NOMO-1 (cell line): ENCODE data around the gene SNPH.
A peak's percentile ranks its signal among the peaks of the same experiment; 100 is the strongest.

Source experiments
- DNase-seq, 2 experiments: peaks; one replicate each; lab custom pipeline; 2025; ENCODE audit not compliant: unreplicated experiment in 2 of 2; lab: John Stamatoyannopoulos, UW

SNPH gene

DNA sequence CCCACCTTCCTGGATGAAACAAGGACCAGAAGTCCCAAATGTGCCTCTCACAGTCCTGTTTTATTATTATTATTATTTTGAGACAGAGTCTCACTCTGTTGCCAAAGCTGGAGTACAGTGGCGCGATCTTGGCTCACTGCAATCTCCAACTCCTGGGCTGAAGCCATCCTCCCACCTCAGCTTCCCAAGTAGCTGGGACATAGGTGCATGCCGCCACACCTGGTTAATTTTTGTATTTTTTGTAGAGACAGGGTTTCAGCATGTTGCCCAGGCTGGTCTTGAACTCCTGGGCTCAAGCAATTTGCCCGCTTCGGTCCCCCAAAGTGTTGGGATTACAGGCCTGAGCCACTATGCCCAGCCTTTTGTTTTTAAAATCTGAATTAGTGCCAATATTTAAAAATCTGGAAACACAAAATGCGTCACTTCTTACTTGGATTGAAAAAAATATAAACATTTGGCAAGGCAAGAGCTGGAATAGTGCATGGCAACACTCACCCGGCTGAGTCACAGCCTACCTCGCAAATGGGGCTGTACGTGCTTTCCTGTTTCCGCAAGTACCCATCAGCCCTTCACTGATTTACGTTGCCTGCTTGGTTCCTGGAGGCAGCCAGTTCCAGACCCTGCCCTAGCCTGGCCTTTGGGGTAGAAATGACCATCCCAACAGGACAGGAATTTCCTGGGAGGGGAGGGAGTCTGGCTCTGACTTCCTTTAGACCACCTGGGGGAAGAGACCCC, 56.6 kb downstream of the SNPH start:
- no peak for DNase-seq

- DNase-seq, result no peak
Measured at GRCh38 chr20:1323256-1323655, 57.2 kb downstream of the SNPH start.

- no peak for DNase-seq
Measured at GRCh38 chr20:1323830-1324597, 57.9 kb downstream of the SNPH start.

- no peak for DNase-seq
Measured at GRCh38 chr20:1324598-1325172, 58.6 kb downstream of the SNPH start.

GRCh38 chr20:1325173-1326030, 59.3 kb downstream of the SNPH start:
- DNase-seq, result peak; percentile 93 to 96

DNA sequence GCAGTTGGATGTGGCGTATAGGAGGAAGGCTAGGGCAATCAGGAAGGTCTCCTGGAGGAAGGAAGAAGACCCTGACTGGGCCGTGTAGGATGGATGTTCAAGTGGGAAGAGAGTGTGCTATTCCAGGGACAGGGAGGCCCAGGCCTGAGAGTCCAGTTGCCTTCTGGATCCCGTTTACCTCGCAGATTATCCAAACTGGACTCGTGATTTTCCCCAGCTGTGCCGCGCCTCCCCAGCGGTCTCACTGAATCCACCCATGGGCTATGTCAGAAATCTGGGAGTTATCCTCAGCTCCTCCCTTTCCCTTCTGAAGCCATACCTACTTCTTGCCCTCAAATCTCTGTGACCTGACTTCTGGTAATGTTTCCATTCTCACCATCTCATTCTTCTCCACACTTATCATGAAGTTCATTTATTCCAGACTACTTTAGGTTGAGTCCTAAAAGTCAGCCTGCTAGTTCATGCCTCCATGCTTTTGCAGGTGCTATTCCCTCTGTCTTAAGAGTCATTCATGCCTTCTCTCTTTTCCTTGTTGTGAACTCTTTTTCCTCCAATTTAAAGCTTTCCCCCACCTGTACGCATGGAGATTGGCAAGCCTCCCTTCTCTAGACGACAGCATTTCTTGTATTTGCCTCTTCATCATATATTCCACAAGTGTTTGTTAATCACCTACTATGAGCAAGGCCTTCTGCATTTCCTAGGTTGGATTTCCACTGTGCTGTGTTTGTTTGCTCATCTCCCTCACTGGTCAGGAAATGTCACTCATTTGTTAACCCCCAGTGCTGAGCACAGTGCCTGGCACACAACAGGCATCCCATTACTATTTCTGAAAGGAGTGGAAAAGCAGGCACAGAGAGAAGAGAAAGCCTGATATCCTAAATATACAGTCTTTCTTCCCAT, 60.2 kb downstream of the SNPH start:
- DNase-seq, result no peak

DNA sequence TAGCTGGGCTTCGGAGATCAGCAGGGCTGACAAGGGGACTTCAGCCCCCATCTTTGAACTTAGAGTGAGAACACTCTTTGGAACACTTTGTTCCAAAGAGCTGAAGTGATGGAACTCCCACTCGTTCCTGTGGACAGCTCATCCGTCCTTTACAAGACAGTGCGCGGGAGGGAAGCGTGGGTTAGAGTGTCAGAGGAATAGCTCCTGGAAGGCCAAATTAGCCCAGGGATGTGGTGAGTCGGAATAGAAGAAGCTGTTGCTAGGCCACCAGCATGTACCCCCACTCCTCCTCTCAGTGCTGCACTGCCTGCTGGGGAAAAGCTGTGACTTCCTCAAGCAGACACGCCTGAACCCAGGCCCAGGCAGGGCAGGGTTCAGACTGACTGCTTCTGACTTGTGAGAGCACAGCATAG, 61.2 kb downstream of the SNPH start:
- no peak for DNase-seq

DNA sequence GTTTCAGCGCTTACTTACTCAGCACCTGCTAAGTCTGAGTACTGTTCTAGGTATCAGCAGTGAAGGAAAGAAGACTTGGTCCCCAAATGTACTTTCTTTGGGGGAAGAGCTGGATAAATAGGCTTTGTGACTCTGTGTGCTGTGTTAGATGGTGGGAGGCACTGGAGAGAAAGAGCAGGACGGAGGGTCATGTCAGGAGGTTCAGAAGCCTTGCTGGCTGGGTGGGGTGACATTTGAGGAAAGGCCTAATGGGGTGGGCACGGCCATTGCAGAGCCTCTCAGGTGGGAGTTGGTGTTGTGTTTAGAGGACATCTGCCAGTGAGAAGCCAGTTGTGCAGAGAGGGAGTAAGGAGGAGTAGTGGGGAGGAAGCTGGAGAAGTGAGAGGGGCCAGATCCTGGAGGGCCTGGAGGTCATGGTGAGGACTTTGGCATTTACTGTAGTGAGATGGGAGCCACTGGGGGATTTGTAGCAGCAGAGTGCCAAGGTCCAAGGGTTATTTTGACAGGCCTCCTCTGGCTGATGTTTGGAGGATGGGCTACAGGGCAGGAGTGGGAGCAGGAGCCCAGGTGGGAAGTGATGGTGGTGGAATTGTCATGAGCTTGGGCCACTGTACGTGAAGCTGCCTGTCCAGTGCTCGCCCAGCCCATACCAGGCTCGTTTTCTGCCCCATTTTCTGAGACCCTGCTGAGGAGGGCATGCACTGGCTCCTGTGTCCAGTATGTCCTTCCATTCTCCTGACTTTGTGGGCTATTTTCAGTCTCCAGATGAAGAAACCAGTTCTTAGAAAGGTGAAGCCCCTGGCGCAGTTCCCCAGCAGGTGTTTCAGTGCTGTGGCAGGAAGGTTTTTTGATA, 62.0 kb downstream of the SNPH start:
- DNase-seq, result no peak

DNA sequence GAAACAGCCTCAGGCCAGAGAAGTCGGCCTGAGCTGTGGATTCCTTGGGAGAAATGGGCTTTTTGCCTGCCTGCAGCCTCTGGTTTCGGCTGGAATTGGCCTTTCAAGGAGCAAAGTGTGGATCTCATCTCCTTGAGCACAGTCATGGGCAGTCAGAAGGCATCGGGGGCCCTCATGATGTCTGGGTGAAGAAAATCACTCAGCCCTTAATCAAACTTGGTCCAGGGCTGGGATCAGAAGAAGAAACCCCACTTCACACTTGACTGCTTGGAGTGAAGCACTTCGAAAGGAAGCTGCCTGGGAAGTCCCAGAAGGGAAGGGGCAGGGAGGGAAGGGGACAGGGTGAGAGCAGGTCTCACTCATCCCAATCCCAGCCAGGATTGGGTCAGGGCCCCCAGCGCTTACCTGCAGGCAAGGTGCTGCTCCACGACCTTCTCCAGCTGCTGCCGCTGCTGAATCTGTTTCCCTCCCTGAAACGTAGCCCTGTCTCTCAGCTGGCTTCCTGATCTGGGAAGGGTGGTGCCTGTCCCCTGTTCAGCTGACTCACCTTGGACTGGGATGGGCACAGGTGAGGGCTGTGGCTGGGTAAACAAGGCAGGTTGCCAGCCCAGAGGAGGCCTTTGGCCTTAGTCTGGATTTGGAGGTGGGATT, 62.7 kb downstream of the SNPH start, which contains the start of gene SDCBP2:
Gene SDCBP2, minus strand, starts transcription at position 460 of the 651 bp plus-strand sequence. CDS start 8,723 bp downstream, outside the sequence.
- DNase-seq, result no peak

- DNase-seq, result no peak
Measured at GRCh38 chr20:1330075-1330830, 64.2 kb downstream of the SNPH start.

DNA sequence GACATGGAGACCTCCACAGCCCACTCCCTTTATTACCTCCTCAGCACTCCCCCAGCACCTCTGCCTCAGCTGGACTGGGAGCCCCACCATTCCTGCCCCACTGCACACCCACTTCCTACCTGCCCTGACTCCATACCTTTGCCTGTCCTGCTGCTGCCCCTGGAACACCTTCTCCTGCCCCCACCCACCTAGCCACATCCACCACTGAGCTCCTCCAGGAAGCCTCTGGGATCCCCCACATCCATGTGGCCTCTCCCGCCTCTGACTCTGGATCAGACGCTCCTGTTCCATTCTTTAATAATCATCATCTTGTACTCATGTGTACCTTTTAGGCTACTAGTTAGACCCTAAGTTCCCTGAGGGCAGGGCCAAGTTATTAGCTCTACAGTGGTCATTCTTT, 65.0 kb downstream of the SNPH start:
- no peak for DNase-seq

DNA sequence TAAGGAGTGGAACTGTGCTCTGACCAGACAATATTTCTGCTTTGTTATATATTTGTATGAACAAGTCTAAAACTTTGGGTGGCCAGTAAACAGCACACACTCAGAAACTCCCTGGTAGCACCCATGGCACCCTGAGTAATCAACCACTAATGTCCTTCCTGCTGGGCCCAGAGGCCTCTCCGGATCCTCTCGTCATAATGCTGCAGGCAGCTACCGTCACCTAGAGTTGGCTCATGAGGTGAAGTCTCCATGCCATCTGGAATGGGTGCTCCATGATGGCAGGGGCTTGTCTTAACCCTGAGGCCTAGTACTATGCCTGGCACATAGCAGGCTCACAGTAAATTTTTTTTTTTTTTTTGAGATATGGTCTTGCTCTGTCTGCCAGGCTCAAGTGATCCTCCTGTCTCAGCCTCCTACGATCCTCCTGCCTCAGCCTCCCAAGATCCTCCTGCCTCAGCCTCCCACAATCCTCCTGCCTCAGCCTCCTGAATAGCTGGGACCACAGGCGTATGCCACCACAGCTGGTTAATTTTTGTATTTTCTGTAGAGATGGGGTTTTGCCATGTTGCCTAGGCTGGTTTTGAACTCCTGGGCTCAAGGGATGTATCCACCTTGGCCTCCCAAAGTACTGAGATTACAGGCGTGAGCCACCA, 65.8 kb downstream of the SNPH start:
- DNase-seq, result no peak

DNA sequence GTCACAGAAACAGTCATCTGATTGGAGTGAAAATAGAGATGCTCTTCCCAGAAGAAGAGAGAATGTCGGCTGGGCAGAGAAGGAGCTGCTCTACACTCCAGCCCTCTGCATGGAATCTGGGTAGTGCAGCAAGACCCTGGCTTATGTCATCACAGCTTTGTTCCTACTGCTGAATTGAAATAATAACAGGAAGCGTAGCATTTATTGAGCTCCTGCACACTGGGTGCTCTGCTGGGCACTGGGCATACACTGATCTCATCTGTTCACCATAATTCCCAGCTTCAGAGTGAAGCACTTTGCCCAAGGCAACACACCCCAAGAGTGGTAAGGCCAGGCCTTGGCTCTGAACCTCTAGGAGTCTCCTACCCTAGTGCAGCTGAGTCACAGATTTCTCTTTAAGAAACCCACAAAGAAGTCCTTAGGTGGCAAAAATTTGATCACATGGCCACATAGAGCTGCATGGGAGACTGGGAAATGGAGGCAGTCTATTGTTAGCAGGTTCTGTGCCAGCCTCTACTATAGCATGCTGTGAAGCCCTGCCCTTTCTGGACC, 66.7 kb downstream of the SNPH start:
- DNase-seq, result no peak

- DNase-seq, result no peak
Measured at GRCh38 chr20:1333462-1334369, 67.6 kb downstream of the SNPH start.

DNA sequence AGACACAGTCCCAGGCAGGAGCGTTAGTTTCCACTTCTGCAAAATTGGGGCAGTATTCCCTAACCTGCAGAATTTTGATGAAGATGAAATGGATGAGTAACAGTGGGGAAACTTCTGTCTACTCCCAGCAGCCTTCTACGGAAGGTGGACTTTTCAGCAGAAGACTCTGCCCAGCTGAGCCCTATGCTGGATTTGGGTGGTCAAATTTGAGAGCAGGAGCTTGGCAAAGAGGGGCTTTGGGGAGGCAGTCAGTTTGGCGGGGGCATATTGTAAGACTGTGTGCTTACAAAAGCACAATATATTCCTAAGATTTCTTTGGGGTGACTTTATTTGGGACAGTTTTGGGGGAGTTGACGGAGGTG, 68.3 kb downstream of the SNPH start:
- no peak for DNase-seq

DNA sequence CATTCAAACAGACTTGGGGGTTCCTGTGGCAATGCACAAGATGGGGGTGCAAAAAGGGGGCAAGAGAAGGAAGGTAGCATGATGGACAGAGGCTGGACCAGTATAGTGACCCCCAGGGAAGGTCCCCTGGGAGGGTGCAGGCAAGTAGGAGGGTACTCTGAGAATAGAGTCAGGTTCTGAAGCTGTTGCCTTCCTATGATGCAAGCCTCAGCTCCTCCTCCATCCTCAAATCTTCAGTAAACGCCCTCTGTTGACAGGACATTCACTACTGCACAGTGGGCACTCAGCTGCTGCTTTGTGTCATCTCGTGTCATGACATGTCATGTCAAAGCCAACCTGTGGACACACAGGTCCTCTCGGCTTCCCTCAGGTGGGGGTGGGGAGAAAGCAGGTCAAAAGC, 68.7 kb downstream of the SNPH start:
- DNase-seq, result peak in 1 of 2 experiments; percentile 10
